ENCODE data around the gene ABRAXAS1. TPM values are rescaled to one million over a fixed set of nuclear protein-coding genes. Genes with fewer than 3 reads are reported as not detected.

The ABRAXAS1 gene
- total and polyA plus RNA-seq, 2 of the 13 experiments (the other 11 are each of a cell fraction or from before 2014, with no cell fraction given) = 14.1 to 14.7 TPM

DNA sequence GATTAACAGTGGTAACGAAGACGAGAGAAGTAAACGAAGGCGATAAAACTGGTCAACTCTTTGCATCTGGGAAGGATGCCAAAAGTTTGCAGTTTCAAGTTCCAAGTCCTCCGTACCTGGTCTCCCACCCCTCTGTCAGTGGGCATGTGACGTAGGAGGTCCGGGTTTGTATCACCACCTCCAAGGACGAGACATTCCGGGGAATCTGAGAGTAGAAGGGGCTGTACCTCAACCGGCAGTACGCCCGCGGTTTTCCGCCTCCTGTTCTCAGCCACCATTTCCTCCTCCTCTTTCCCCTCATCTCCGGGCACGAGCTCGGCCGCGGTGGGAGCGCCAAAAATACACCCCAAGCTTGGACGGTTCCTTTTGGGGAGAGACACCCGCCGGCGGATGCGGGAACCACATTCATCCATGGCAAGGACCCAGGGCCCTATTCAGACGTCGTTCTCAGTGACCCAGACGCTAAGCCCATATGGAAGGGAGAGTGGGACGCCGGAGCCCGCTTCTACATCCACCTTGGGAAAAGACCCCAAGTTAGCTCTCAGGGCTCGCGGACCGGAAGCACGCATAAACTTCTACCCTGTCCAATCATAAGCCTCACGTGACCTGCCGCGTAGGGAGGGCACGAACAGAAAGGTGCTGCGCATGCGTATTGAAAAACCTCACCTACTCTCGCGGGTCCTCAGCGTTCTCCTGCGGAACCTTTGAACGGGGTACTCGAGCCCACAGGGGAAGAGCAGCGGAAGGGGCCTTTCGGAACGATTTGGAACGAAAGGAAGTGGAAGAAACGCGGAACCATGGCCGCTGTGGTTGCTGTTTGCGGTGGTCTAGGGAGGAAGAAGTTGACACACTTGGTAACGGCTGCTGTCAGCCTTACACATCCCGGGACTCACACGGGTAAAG lies 29.4 kb downstream of the ABRAXAS1 start, which contains the start of the genes HELQ and MRPS18C (continued):
- TF ChIP-seq, protein P1, sequence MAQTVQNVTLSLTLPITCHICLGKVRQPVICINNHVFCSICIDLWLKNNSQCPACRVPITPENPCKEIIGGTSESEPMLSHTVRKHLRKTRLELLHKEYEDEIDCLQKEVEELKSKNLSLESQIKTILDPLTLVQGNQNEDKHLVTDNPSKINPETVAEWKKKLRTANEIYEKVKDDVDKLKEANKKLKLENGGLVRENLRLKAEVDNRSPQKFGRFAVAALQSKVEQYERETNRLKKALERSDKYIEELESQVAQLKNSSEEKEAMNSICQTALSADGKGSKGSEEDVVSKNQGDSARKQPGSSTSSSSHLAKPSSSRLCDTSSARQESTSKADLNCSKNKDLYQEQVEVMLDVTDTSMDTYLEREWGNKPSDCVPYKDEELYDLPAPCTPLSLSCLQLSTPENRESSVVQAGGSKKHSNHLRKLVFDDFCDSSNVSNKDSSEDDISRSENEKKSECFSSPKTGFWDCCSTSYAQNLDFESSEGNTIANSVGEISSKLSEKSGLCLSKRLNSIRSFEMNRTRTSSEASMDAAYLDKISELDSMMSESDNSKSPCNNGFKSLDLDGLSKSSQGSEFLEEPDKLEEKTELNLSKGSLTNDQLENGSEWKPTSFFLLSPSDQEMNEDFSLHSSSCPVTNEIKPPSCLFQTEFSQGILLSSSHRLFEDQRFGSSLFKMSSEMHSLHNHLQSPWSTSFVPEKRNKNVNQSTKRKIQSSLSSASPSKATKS (CRISPR knock-in tag; IDR thresholded peaks at IDR 0.05) = no peak
- TF ChIP-seq ZNF101 (CRISPR knock-in tag; IDR thresholded peaks at IDR 0.05; ENCODE audit: borderline replicate concordance, low read depth) (no peak), HNRNPLL (IDR thresholded peaks at IDR 0.05; ENCODE audit: low read depth, low read length, poor library complexity, severe bottlenecking) (peak; percentile 25), ZNF3 (CRISPR knock-in tag; IDR thresholded peaks at IDR 0.05) (no peak), KLF16 (CRISPR knock-in tag; IDR thresholded peaks at IDR 0.05) (peak in 1 of 2 experiments; percentile 83; a peak in 2 of 4 replicates), MEIS2 (CRISPR knock-in tag; IDR thresholded peaks at IDR 0.05) (peak; percentile 72; the same call in 1 of the 2 replicates), ZSCAN31 (CRISPR knock-in tag; IDR thresholded peaks at IDR 0.05; ENCODE audit: low read depth) (peak; percentile 93), RAD21 (CRISPR knock-in tag; IDR thresholded peaks at IDR 0.05) (no peak; the same call in 1 of the 2 replicates), ZNF598 (CRISPR knock-in tag; IDR thresholded peaks at IDR 0.05; ENCODE audit: borderline replicate concordance) (peak; percentile 32; the same call in 1 of the 2 replicates), ZC3H13 (CRISPR knock-in tag; IDR thresholded peaks at IDR 0.05) (peak; percentile 67; the same call in 1 of the 2 replicates), ZNF777 (CRISPR knock-in tag; IDR thresholded peaks at IDR 0.05) (no peak), ZEB1 (IDR thresholded peaks at IDR 0.05; ENCODE audit: insufficient replicate concordance, low read depth) (peak; percentile 49), TAF15 (IDR thresholded peaks at IDR 0.05; ENCODE audit: low read depth, low read length, poor library complexity, severe bottlenecking) (no peak), ZSCAN30 (CRISPR knock-in tag; IDR thresholded peaks at IDR 0.05) (0 out of 2 replicates have a peak, but pooled peaks have one; percentile 18), CCDC6 (CRISPR knock-in tag; IDR thresholded peaks at IDR 0.05) (peak; percentile 56; the same call in 1 of the 2 replicates)
- TF ChIP-seq, protein P2, sequence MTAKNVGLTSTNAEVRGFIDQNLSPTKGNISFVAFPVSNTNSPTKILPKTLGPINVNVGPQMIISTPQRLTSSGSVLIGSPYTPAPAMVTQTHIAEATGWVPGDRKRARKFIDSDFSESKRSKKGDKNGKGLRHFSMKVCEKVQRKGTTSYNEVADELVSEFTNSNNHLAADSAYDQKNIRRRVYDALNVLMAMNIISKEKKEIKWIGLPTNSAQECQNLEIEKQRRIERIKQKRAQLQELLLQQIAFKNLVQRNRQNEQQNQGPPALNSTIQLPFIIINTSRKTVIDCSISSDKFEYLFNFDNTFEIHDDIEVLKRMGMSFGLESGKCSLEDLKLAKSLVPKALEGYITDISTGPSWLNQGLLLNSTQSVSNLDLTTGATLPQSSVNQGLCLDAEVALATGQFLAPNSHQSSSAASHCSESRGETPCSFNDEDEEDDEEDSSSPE (CRISPR knock-in tag; IDR thresholded peaks at IDR 0.05) = no peak; the same call in none of the 2 replicates
- TF ChIP-seq, protein P3, sequence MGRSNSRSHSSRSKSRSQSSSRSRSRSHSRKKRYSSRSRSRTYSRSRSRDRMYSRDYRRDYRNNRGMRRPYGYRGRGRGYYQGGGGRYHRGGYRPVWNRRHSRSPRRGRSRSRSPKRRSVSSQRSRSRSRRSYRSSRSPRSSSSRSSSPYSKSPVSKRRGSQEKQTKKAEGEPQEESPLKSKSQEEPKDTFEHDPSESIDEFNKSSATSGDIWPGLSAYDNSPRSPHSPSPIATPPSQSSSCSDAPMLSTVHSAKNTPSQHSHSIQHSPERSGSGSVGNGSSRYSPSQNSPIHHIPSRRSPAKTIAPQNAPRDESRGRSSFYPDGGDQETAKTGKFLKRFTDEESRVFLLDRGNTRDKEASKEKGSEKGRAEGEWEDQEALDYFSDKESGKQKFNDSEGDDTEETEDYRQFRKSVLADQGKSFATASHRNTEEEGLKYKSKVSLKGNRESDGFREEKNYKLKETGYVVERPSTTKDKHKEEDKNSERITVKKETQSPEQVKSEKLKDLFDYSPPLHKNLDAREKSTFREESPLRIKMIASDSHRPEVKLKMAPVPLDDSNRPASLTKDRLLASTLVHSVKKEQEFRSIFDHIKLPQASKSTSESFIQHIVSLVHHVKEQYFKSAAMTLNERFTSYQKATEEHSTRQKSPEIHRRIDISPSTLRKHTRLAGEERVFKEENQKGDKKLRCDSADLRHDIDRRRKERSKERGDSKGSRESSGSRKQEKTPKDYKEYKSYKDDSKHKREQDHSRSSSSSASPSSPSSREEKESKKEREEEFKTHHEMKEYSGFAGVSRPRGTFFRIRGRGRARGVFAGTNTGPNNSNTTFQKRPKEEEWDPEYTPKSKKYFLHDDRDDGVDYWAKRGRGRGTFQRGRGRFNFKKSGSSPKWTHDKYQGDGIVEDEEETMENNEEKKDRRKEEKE (IDR thresholded peaks at IDR 0.05) = no peak
- TF ChIP-seq, protein P4, sequence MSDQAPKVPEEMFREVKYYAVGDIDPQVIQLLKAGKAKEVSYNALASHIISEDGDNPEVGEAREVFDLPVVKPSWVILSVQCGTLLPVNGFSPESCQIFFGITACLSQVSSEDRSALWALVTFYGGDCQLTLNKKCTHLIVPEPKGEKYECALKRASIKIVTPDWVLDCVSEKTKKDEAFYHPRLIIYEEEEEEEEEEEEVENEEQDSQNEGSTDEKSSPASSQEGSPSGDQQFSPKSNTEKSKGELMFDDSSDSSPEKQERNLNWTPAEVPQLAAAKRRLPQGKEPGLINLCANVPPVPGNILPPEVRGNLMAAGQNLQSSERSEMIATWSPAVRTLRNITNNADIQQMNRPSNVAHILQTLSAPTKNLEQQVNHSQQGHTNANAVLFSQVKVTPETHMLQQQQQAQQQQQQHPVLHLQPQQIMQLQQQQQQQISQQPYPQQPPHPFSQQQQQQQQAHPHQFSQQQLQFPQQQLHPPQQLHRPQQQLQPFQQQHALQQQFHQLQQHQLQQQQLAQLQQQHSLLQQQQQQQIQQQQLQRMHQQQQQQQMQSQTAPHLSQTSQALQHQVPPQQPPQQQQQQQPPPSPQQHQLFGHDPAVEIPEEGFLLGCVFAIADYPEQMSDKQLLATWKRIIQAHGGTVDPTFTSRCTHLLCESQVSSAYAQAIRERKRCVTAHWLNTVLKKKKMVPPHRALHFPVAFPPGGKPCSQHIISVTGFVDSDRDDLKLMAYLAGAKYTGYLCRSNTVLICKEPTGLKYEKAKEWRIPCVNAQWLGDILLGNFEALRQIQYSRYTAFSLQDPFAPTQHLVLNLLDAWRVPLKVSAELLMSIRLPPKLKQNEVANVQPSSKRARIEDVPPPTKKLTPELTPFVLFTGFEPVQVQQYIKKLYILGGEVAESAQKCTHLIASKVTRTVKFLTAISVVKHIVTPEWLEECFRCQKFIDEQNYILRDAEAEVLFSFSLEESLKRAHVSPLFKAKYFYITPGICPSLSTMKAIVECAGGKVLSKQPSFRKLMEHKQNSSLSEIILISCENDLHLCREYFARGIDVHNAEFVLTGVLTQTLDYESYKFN (CRISPR knock-in tag; conservative IDR thresholded peaks at IDR 0.05) = peak; percentile 55; the same call in 1 of the 2 replicates

All from HepG2 (cell line).